Middle frontal gyrus (tissue), 1 donor: ENCODE results near the gene TUBAL3.
"Not testable (repeated sequence)": the region's sequence is repeated elsewhere in the genome, so short reads cannot be mapped to it uniquely, and the experiment has no call there.

Experiments used
- DNase-seq: peaks from one replicate; pipeline ENCODE4 v3.0.0-alpha.2; 2015; ENCODE audit warnings: low spot score; ENCODE audit errors: extremely low spot score

The TUBAL3 gene

DNA sequence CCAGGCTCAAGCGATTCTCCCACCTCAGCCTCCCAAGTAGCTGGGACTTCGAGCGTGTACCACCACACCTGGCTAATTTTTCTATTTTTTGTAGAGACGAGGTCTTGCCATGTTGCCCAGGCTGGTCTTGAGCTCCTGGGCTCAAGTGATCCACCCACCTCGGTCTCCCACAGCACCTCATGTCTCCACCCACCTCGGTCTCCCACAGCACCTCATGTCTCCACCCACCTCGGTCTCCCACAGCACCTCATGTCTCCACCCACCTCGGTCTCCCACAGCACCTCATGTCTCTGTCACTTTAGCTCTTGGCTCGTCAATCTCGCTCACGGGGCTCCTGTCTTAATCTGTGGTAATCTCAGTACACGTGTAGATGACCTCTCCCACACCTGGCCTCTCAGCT is 24.2 kb downstream of the TUBAL3 start:
- DNase-seq, result not testable (repeated sequence)

DNA sequence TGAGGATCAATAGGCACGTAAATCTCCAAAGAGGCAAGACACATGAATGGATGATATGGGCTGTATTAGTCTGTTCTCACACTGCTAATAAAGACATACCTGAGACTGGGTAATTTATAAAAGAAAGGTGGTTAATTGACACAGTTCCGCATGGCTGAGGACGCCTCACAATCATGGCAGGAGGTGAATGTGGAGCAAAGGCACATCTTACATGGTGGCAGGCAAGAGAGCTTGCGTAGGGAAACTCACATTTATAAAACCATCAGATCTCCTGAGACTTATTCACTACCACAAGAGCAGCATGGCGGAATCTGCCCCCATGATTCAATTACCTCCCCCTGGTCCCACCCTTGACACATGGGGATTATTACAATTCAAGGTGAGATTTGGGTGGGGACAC is 25.4 kb downstream of the TUBAL3 start:
- not testable (repeated sequence) for DNase-seq

- no peak for DNase-seq
Observed at GRCh38 chr10:5376450-5376849, 28.2 kb downstream of the TUBAL3 start.

GRCh38 chr10:5373891-5374611 is 30.6 kb downstream of the TUBAL3 start:
- DNase-seq, result no peak

GRCh38 chr10:5373307-5373706 is 31.3 kb downstream of the TUBAL3 start:
- no peak for DNase-seq

DNA sequence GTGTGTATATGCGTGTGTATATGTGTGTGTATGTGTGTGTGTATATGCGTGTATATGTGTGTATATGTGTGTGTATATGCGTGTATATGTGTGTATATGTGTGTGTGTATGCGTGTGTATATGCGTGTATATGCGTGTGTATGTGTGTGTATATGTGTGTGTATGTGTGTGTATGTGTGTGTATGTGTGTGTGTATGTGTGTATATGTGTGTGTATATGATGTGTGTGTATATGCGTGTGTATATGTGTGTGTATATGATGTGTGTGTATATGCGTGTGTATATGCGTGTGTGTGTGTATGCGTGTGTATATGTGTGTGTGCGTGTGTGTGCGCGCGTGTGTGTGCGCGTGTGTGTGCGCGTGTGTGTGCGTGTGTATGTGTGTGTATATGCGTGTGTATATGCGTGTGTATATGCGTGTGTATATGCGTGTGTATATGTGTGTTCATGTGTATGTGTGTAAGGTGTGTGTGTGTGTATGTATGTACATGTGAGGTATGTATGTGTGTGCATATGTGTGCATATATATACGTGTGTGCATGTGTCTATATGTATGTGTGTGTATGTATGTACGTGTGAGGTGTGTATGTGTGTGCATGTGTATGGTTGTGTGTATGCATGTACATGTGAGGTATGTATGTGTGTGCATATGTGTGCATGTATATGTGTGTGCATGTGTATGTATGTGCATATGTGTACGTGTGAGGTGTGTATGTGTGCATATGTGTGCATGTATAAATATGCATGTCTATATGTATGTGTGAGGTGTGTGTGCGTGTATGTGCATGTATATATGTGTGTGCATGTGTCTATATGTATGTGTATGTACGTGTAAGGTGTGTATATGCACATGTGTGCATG is 33.9 kb downstream of the TUBAL3 start:
- no peak for DNase-seq

DNA sequence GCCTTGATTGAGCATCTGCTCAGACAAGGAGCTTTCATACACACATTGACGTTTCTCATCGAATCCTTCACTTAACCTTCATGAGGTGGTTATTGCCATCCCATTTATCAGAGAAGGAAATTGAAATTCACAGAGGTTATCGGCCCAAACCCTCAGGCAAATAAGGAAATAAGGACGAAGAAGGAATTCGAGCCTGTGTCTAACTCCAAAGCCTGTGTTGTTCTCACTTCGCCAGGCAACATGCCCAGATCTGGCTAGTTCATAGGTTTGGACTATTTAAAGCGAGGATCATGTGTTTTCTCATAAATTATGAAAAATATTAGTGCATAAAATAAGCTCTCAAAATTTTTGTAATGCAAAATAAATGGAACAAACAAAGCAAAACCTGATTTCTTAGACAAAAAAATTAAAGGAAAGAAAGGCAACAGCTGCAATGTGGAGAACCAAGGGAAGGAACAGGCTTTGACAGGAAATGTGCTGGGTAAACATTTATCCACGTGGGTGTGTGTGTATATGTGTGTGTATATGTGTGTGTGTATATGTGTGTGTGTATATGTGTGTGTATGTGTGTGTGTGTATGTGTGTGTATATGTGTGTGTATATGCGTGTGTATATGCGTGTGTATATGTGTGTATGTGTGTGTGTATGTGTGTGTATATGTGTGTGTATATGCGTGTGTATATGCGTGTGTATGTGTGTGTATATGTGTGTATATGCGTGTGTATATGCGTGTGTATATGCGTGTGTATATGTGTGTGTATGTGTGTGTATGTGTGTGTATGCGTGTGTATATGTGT is 35.1 kb downstream of the TUBAL3 start:
- DNase-seq, result no peak

DNA sequence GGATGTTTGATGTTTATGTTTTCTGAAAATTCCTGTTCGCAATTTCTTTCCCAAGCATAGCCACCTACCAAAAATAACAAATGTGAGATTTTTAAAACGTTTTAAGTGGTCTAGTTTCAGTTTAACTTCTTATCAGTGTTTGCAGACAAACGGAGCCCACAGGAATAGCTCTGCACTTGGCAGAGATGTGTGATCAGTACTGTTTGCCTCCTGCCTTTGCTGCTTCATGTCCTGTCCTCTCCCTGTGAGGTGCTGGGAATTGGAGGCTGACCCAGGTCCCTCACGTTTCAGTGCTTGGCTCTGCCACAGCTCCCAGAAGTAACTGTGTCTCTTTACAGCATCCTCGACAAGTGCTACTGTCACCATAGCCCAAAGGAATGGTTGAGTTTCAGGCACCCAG is 38.7 kb downstream of the TUBAL3 start:
- DNase-seq, result no peak

- no peak for DNase-seq
Observed at GRCh38 chr10:5364890-5365338, 39.7 kb downstream of the TUBAL3 start, which contains the start of gene UCN3. UCN3 (plus strand) TSS chr10:5364966; CDS start chr10:5373721, 8,755 bp downstream.

DNA sequence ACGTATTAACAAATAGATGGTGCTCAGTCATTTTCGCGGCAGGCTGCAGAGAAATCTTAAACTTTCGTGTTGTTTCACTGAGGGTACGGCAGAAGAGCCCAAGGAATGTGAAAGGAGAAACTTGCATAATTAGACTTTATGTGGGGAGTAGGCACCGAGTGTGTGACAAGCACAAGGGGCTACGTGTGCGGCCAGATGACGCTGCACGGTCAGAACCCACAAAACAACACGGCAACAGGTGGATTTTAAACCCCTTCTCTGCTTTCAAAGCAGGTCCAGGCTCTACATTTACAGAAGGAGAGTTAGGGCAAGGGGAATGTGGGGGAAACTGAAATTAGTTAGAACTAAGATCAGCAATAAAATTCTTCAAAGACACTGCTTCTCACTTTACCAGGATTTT is 40.3 kb downstream of the TUBAL3 start:
- no peak for DNase-seq

DNA sequence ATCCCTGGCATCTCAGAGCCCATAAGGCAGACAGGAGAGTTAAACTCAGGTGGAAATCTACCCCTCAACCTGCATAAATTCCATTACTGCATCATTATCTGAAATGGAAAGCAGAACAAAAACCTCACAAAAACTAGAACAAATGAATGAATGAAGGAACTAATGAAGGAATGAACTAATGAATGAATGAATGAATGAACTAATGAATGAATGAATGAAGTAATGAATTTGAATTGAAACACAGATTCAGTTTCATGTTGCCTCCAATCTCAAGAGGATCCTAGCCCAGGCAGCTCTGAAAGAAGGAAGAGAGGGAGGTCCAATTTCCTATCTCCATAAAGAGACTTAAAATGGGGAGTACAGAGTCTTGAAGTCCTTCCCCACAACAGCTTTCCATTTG is 41.8 kb downstream of the TUBAL3 start:
- no peak for DNase-seq

DNA sequence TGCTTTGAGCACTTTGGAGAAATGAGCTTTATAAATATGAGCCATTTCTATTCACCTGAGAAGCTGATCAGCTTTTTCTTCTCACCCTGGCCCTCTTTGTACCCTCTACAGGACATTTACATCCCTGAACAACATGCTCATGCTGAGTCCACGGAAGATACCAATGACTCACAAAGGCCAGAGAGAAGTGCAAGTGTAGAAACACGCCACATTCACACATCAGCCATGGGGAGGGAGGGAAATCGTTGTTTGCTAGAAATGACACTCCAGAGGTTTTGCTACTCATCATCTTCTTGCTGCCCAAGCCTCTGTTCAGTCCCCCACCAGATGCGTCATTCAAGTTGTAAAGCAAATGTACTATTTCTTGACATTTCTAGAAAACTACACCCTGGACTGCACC is 42.7 kb downstream of the TUBAL3 start:
- DNase-seq, result no peak

GRCh38 chr10:5360318-5360915 is 44.2 kb downstream of the TUBAL3 start:
- no peak for DNase-seq

DNA sequence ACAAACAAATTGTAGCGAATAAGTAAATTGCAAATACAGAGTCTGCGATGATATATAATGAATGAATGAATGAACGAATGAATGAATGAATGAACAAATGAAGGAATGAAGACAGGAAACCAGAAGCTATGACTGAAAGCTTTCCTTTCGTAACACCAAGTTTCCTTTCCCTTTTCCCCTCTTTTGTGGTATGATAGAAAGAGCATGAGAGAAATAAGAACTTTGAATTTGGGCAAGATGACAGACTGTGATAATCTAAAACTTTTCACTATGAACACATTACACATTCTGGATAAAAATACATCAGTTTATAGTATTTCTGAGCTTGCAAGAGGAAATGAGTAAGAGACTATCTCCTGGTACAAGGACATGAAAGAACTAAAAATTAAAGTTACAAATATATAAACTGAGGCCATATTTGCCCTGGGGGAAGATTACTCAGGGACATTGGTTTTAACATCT is 48.3 kb downstream of the TUBAL3 start:
- no peak for DNase-seq

GRCh38 chr10:5355594-5356301 is 48.9 kb downstream of the TUBAL3 start:
- no peak for DNase-seq

GRCh38 chr10:5354068-5354467 is 50.6 kb downstream of the TUBAL3 start:
- DNase-seq, result no peak

DNA sequence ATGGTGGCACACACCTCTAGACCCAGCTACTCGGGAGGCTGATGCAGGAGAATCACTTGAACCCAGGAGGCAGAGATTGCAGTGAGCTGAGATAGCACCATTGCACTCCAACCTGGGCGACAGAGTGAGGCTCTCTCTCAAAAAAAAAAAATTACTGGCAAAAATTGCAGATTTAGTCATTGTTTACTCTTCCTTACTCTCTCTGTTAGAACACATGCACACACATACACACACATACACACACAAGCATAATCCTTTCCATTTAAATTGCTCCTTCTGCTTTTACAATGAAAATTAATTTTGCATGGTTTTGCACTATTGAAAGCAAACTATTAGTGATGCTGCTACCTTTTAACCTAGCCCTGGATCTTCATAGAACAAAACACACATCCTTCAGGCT is 55.3 kb downstream of the TUBAL3 start:
- no peak for DNase-seq

- DNase-seq, result no peak
Observed at GRCh38 chr10:5346881-5347280, 57.7 kb downstream of the TUBAL3 start.

DNA sequence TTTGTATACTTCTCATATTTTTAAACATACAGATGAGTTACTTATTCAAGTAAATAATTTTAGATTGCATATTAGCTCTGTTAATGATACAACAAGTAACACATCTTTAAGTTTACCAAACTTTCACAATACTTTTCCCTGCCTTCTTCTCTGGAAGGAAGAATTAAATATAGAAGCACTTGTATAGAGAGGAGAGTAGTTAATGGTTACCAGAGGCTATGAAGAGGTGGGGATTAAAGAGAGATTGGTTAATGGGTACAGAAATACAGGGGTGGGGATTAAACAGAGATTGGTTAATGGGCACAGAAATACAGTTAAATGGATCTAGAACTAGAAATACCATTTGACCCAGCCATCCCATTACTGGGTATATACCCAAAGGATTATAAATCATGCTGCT is 59.9 kb downstream of the TUBAL3 start:
- no peak for DNase-seq

- DNase-seq, result no peak
Observed at GRCh38 chr10:5343979-5344378, 60.6 kb downstream of the TUBAL3 start.

DNA sequence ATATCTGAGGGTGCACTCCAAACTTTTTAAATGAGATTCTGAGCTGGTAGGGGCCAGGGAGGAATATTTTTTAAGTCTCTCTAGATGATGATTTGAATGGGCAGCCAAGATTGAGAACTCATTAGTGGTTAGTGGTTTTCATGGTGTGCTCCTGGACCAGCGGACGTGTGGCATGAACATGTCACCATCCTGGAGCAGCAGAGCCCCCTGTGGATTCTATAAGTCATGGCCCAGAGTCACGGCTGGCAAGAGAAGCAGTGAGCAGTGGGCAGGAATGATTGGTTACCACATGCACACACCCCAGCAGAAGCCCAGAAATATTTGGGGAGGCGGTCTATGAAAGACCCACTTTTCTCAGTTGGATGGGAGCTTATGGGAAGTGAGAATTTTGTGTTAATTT is 61.1 kb downstream of the TUBAL3 start:
- no peak for DNase-seq
